ENCODE results near the gene BLOC1S3. TPM values are rescaled to one million over a fixed set of nuclear protein-coding genes. Genes with fewer than 3 reads are reported as not detected.

Gene BLOC1S3
- total and polyA plus RNA-seq, 2 of the 13 experiments (the other 11 are each of a cell fraction or from before 2014, with no cell fraction given), result 4.3 to 4.8 TPM

- TF ChIP-seq PHF5A (CRISPR knock-in tag; IDR thresholded peaks at IDR 0.05; ENCODE audit: low read depth, unreplicated experiment), result no peak
- no peak for TF ChIP-seq ZNF550 (CRISPR knock-in tag; IDR thresholded peaks at IDR 0.05; ENCODE audit: borderline replicate concordance)
- TF ChIP-seq SMAD3 (CRISPR knock-in tag; IDR thresholded peaks at IDR 0.05), result no peak
- TF ChIP-seq ZNF142 (CRISPR knock-in tag; IDR thresholded peaks at IDR 0.05), result no peak
- no peak for TF ChIP-seq ZNF878 (CRISPR knock-in tag; IDR thresholded peaks at IDR 0.05)
- no peak for TF ChIP-seq ATF6 (CRISPR knock-in tag; conservative IDR thresholded peaks at IDR 0.05)
- TF ChIP-seq ZNF225 (CRISPR knock-in tag; IDR thresholded peaks at IDR 0.05), result no peak
- TF ChIP-seq ZNF652 (CRISPR knock-in tag; IDR thresholded peaks at IDR 0.05; ENCODE audit: borderline replicate concordance, low read depth), result no peak
- TF ChIP-seq TGIF2 (CRISPR knock-in tag; IDR thresholded peaks at IDR 0.05), result no peak
- peak; percentile 44; the same call in 1 of the 2 replicates for TF ChIP-seq BCL3 (CRISPR knock-in tag; IDR thresholded peaks at IDR 0.05)
- TF ChIP-seq ZNF709 (CRISPR knock-in tag; IDR thresholded peaks at IDR 0.05), result no peak
- TF ChIP-seq ZFP82 (CRISPR knock-in tag; IDR thresholded peaks at IDR 0.05; ENCODE audit: borderline replicate concordance), result no peak; the same call in 1 of the 2 replicates
- TF ChIP-seq ZNF235 (CRISPR knock-in tag; IDR thresholded peaks at IDR 0.05; ENCODE audit: borderline replicate concordance), result no peak
- no peak for TF ChIP-seq GPN1 (CRISPR knock-in tag; IDR thresholded peaks at IDR 0.05; ENCODE audit: borderline replicate concordance)
- no peak; the same call in 1 of the 2 replicates for TF ChIP-seq ZNF121 (CRISPR knock-in tag; IDR thresholded peaks at IDR 0.05)
- no peak for TF ChIP-seq ARNT2 (CRISPR knock-in tag; IDR thresholded peaks at IDR 0.05; ENCODE audit: low read depth)
- TF ChIP-seq MEF2D (CRISPR knock-in tag; IDR thresholded peaks at IDR 0.05), result no peak
- TF ChIP-seq NBN (conservative IDR thresholded peaks at IDR 0.05), result no peak
- no peak for TF ChIP-seq EED (CRISPR knock-in tag; IDR thresholded peaks at IDR 0.05)
Observed at GRCh38 chr19:45179072-45179891, 698 bp downstream of the BLOC1S3 start (continued).

All from HepG2 (cell line).